Measurements from ENCODE around the gene KRABD2.
A peak's percentile ranks its signal among the peaks of the same experiment; 100 is the strongest.
"Not testable (repeated sequence)": the region's sequence is repeated elsewhere in the genome, so short reads cannot be mapped to it uniquely, and the experiment has no call there.

The KRABD2 gene

GRCh38 chr17:8383143-8383822 lies 6.8 kb upstream of the KRABD2 start, which contains the start of gene RPL26:
TSS of gene RPL26 (minus strand) at chr17:8383193. CDS start at chr17:8382310, 883 bp downstream.
- Histone ChIP-seq H3K27me3 (replicated peaks; ENCODE audit: control insufficient read depth, insufficient read depth, low read length) (no peaks in the 10 kb centered on the region), H3K4me3 (replicated peaks; ENCODE audit: low read depth, low read length) (peak within 1 kb of the TSS; percentile 69), H3K36me3 (ENCODE audit: control insufficient read depth, insufficient read depth, low read length) (peaks cover 21% of the 10 kb centered on the region)
- peak; percentile 91 for TF ChIP-seq CTCF (IDR thresholded peaks at IDR 0.05; ENCODE audit: insufficient read depth, low read length, poor library complexity, severe bottlenecking)
- peak; percentile 93 for DNase-seq (ENCODE audit: extremely low read depth, insufficient read length)

- Histone ChIP-seq H3K4me3 (replicated peaks; ENCODE audit: low read depth, low read length) (peak overlapping the region; percentile 69), H3K27me3 (replicated peaks; ENCODE audit: control insufficient read depth, insufficient read depth, low read length) (no peaks in the 10 kb centered on the region)
- TF ChIP-seq CTCF (IDR thresholded peaks at IDR 0.05; ENCODE audit: insufficient read depth, low read length, poor library complexity, severe bottlenecking), result no peak
These were observed 6.3 kb upstream of the KRABD2 start for GRCh38 chr17:8382880-8383142.

GRCh38 chr17:8382052-8382879 lies 5.8 kb upstream of the KRABD2 start:
- Histone ChIP-seq H3K27me3 (replicated peaks; ENCODE audit: control insufficient read depth, insufficient read depth, low read length) (no peaks in the 10 kb centered on the region), H3K4me3 (replicated peaks; ENCODE audit: low read depth, low read length) (peak overlapping the region; percentile 69), H3K36me3 (ENCODE audit: control insufficient read depth, insufficient read depth, low read length) (peaks cover 22% of the 10 kb centered on the region)
- no peak for DNase-seq (ENCODE audit: extremely low read depth, insufficient read length)
- no peak for TF ChIP-seq CTCF (IDR thresholded peaks at IDR 0.05; ENCODE audit: insufficient read depth, low read length, poor library complexity, severe bottlenecking)

More at GRCh38 chr17:8382880-8383142, 6.3 kb upstream of the KRABD2 start:
- DNase-seq (ENCODE audit: extremely low read depth, insufficient read length), result no peak
- peaks cover 22% of the 10 kb centered on the region for H3K36me3 ChIP-seq (ENCODE audit: control insufficient read depth, insufficient read depth, low read length)

- peaks cover 22% of the 10 kb centered on the region for H3K36me3 ChIP-seq (ENCODE audit: control insufficient read depth, insufficient read depth, low read length)
- no peaks in the 10 kb centered on the region for H3K27me3 ChIP-seq (replicated peaks; ENCODE audit: control insufficient read depth, insufficient read depth, low read length)
- no peak for DNase-seq (ENCODE audit: extremely low read depth, insufficient read length)
- peak overlapping the region; percentile 28 for H3K4me3 ChIP-seq (replicated peaks; ENCODE audit: low read depth, low read length)
- TF ChIP-seq CTCF (IDR thresholded peaks at IDR 0.05; ENCODE audit: insufficient read depth, low read length, poor library complexity, severe bottlenecking), result no peak
These were observed 3.5 kb upstream of the KRABD2 start for GRCh38 chr17:8380049-8380448.

- H3K36me3 ChIP-seq (ENCODE audit: control insufficient read depth, insufficient read depth, low read length), result peaks cover 22% of the 10 kb centered on the region
These were observed 1.6 kb upstream of the KRABD2 start for GRCh38 chr17:8378117-8378516.

GRCh38 chr17:8377422-8377821 lies 918 bp upstream of the KRABD2 start:
- no peak for DNase-seq (ENCODE audit: extremely low read depth, insufficient read length)
- no peaks in the 10 kb centered on the region for H3K27me3 ChIP-seq (replicated peaks; ENCODE audit: control insufficient read depth, insufficient read depth, low read length)
- peaks cover 22% of the 10 kb centered on the region for H3K36me3 ChIP-seq (ENCODE audit: control insufficient read depth, insufficient read depth, low read length)
- TF ChIP-seq CTCF (IDR thresholded peaks at IDR 0.05; ENCODE audit: insufficient read depth, low read length, poor library complexity, severe bottlenecking), result no peak
- H3K4me3 ChIP-seq (replicated peaks; ENCODE audit: low read depth, low read length), result no peak overlapping the region

More at GRCh38 chr17:8378117-8378516, 1.6 kb upstream of the KRABD2 start:
- not testable (repeated sequence) for DNase-seq (ENCODE audit: extremely low read depth, insufficient read length); H3K27me3 ChIP-seq (replicated peaks; ENCODE audit: control insufficient read depth, insufficient read depth, low read length); H3K4me3 ChIP-seq (replicated peaks; ENCODE audit: low read depth, low read length)
